Fibroblast of lung (primary cell): ENCODE data around the gene ADCYAP1R1. TPM values are rescaled to one million over a fixed set of nuclear protein-coding genes. Genes with fewer than 3 reads are reported as not detected.

Experiments
- DNase-seq, 2 donors: peaks; one replicate each; pipeline versions ENCODE4 v3.0.0 to v3.0.0-alpha.2; 2010; ENCODE audit warnings: low read depth in 2 of 2
- H2AFZ ChIP-seq: 2 replicates; pipeline ENCODE4 v1.5.1; 2012; ENCODE audit warnings: low read length, control low read depth, inconsistent platforms
- H3K27ac ChIP-seq: 2 replicates; pipeline ENCODE4 v1.5.1; 2011; ENCODE audit warnings: low read length, control low read depth; ENCODE audit not compliant: insufficient read depth
- H3K27me3 ChIP-seq: 2 replicates; pipeline ENCODE4 v1.5.1; 2011; ENCODE audit warnings: mild to moderate bottlenecking, low read length; ENCODE audit not compliant: control insufficient read depth, insufficient read depth
- H3K36me3 ChIP-seq: 2 replicates; pipeline ENCODE4 v1.5.1; 2011; ENCODE audit warnings: low read length; ENCODE audit not compliant: control insufficient read depth, insufficient read depth
- H3K4me1 ChIP-seq: 2 replicates; pipeline ENCODE4 v1.5.1; 2011; ENCODE audit warnings: low read length; ENCODE audit not compliant: control insufficient read depth, insufficient read depth; ENCODE audit errors: extremely low read depth
- H3K4me2 ChIP-seq: 2 replicates; pipeline ENCODE4 v1.5.1; 2011; ENCODE audit warnings: low read length, control low read depth; ENCODE audit not compliant: insufficient read depth; ENCODE audit errors: extremely low read depth
- H3K4me3 ChIP-seq, 4 experiments: fragments of 200-600 bp in 1 of 4; sonication (generic) in 1 of 4; replicated peaks in 1 of 4; 2 replicates each; pipeline ENCODE4 v1.5.1; 2011 to 2016; ENCODE audit warnings: low read length in 4 of 4, low read depth in 3 of 4, mild to moderate bottlenecking in 3 of 4, control low read depth in 2 of 4, inconsistent platforms in 1 of 4, mixed read lengths in 1 of 4; ENCODE audit not compliant: insufficient read depth in 1 of 4; ENCODE audit errors: control extremely low read depth in 1 of 4
- H3K79me2 ChIP-seq: 2 replicates; pipeline ENCODE4 v1.5.1; 2012; ENCODE audit warnings: mild to moderate bottlenecking, low read length, inconsistent platforms; ENCODE audit not compliant: control insufficient read depth, insufficient read depth
- H3K9ac ChIP-seq: 2 replicates; pipeline ENCODE4 v1.5.1; 2011; ENCODE audit warnings: mild to moderate bottlenecking, low read length, control low read depth; ENCODE audit not compliant: insufficient read depth
- H3K9me3 ChIP-seq: 2 replicates; pipeline ENCODE4 v1.5.1; 2012; ENCODE audit warnings: low read depth, low read length; ENCODE audit not compliant: control insufficient read depth, insufficient read depth
- H4K20me1 ChIP-seq: 2 replicates; pipeline ENCODE4 v1.5.1; 2011; ENCODE audit warnings: low read length; ENCODE audit not compliant: control insufficient read depth, insufficient read depth; ENCODE audit errors: extremely low read depth
- CTCF ChIP-seq, 2 donors: IDR thresholded peaks in 1 of 2; conservative IDR thresholded peaks in 1 of 2; 1 replicate in 1 of 2; 2 replicates in 1 of 2; pipeline ENCODE4 v1.5.1; 2011 to 2012; ENCODE audit warnings: low read length in 2 of 2, control low read depth in 1 of 2, inconsistent platforms in 1 of 2, low read depth in 1 of 2, mild to moderate bottlenecking in 1 of 2
- EZH2 ChIP-seq: IDR thresholded peaks from 2 replicates; pipeline ENCODE4 v1.5.1; 2012; ENCODE audit warnings: low read length, control low read depth, mild to moderate bottlenecking; ENCODE audit errors: missing control alignments
- polyA plus RNA-seq, 2 donors: library from polyadenylated mRNA; depleted of rRNA in 1 of 2; stranded (reverse) in 1 of 2; unstranded in 1 of 2; fragments of >200 nt; gene quantifications; 2 replicates each; pipeline ENCODE4 v1.2.1, GENCODE V29; 2011 to 2012; ENCODE audit warnings: missing spikeins in 1 of 2
- total RNA-seq: library from RNA; depleted of rRNA; stranded (reverse); fragments of >200 nt; gene quantifications from 2 replicates; pipeline ENCODE4 v1.2.1, GENCODE V29; 2014

Gene ADCYAP1R1
- total and polyA plus RNA-seq, 2 donors (not counting 1 experiment from before 2014, with no cell fraction given) = not detected

GRCh38 chr7:31069860-31070555 is 17.9 kb downstream of the ADCYAP1R1 start:
- no peak for TF ChIP-seq EZH2
- no peak for TF ChIP-seq CTCF (conservative IDR thresholded peaks at IDR 0.05 in 1 of 2, IDR thresholded peaks at IDR 0.05 in 1 of 2; ENCODE audit: low read depth in 1 of 2, low read length in 2 of 2)
- Histone ChIP-seq H3K4me3 (no peak overlapping the region), H3K27me3 (no peaks in the 10 kb centered on the region), H3K36me3 (no peaks in the 10 kb centered on the region), H3K9ac (no peak overlapping the region), H3K79me2 (no peaks in the 10 kb centered on the region), H4K20me1 (no peaks in the 10 kb centered on the region), H3K9me3 (no peaks in the 10 kb centered on the region), H3K4me1 (no peaks in the 10 kb centered on the region), H2AFZ (no peak overlapping the region), H3K27ac (no peak overlapping the region), H3K4me2 (no peak overlapping the region)
- DNase-seq = no peak

GRCh38 chr7:31070991-31071644 is 19.0 kb downstream of the ADCYAP1R1 start:
- H3K9ac ChIP-seq = no peak overlapping the region
- no peaks in the 10 kb centered on the region for H3K36me3 ChIP-seq
- no peaks in the 10 kb centered on the region for H3K79me2 ChIP-seq
- no peaks in the 10 kb centered on the region for H3K4me1 ChIP-seq
- H3K4me2 ChIP-seq = no peak overlapping the region
- H3K4me3 ChIP-seq = no peak overlapping the region
- H3K9me3 ChIP-seq = no peaks in the 10 kb centered on the region
- H3K27ac ChIP-seq = no peak overlapping the region
- H3K27me3 ChIP-seq = no peaks in the 10 kb centered on the region
- TF ChIP-seq EZH2 (no peak), CTCF (conservative IDR thresholded peaks at IDR 0.05 in 1 of 2, IDR thresholded peaks at IDR 0.05 in 1 of 2; ENCODE audit: low read depth in 1 of 2, low read length in 2 of 2) (no peak)
- no peaks in the 10 kb centered on the region for H4K20me1 ChIP-seq
- H2AFZ ChIP-seq = no peak overlapping the region
- DNase-seq = no peak

- Histone ChIP-seq H2AFZ (no peak overlapping the region), H3K4me3 (no peak overlapping the region), H3K79me2 (no peaks in the 10 kb centered on the region), H3K36me3 (no peaks in the 10 kb centered on the region), H3K27me3 (no peaks in the 10 kb centered on the region), H3K9me3 (no peaks in the 10 kb centered on the region), H3K4me1 (no peaks in the 10 kb centered on the region), H3K27ac (no peak overlapping the region), H3K9ac (no peak overlapping the region), H3K4me2 (no peak overlapping the region), H4K20me1 (no peaks in the 10 kb centered on the region)
- TF ChIP-seq CTCF (conservative IDR thresholded peaks at IDR 0.05 in 1 of 2, IDR thresholded peaks at IDR 0.05 in 1 of 2; ENCODE audit: low read depth in 1 of 2, low read length in 2 of 2) (no peak), EZH2 (no peak)
- no peak for DNase-seq
These were observed 19.5 kb downstream of the ADCYAP1R1 start for GRCh38 chr7:31071645-31072029.
